ENCODE data around the gene PIEZO2. TPM values are rescaled to one million over a fixed set of nuclear protein-coding genes. Genes with fewer than 3 reads are reported as not detected.

PIEZO2 gene
- polyA plus RNA-seq, 6 donors from 2014 or later = 0.21 TPM; not detected in 5

DNA sequence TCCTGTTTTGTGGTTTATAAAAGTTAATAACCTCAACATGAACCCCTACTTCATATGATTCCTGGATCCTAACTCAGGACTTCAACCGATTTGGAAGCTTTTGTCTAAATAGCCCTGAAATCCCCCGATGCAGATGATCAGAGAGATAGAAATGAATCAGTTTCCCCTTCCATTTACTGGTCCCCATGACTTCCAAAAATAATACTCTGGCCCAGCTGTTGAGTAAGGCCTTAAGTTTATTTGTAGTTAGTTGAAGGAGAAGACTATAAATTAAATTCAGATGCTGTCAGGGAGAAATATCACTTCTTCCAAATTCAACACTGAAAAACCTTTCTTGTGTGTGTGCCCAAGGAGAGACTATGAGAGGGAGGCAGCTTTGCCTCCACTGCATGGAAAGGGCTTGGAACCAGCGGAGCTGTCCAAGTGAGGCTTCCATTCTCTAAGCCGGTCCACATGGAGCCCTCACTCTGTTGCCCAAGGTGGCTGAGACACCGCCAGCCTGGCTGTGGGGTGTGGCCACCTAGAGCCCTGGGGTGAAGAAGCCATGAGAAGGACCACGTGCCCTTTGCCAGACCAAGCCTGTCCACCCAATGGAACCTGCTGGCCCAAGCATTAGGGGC lies 53.6 kb downstream of the PIEZO2 start:
- Mint-ChIP-seq H3K36me3 (no peaks in the 10 kb centered on the region), H3K4me1 (no peaks in the 10 kb centered on the region), H3K9me3 (no peaks in the 10 kb centered on the region), H3K27me3 (peaks cover 0 to 4% (median 0%) of the 10 kb centered on the region in 3 donors), H3K27ac (no peak overlapping the region), H3K4me3 (no peak overlapping the region)
- no peak for DNase-seq
- ATAC-seq (ENCODE audit: low read depth in 2 of 2) = no peak

DNA sequence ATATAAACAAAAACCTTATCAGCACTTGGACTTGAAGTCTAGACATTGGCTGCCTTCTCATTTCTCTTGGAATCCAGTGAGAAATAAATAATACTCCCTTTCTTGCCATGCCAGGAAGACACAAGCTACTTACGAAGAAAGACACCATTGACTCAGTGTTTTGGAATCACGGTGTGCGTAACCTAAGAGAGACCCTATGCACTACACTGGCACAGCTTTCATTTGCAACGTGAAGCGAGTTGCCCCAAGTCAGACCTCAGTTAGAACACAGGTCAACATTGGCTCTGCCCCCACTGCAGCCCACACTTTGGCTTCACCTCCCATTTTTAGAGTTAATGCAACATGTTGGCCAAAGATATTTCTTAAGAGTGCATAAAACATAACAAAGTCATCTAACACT lies 54.2 kb downstream of the PIEZO2 start:
- no peak for ATAC-seq (ENCODE audit: low read depth in 2 of 2)
- H3K4me3 Mint-ChIP-seq = no peak overlapping the region

DNA sequence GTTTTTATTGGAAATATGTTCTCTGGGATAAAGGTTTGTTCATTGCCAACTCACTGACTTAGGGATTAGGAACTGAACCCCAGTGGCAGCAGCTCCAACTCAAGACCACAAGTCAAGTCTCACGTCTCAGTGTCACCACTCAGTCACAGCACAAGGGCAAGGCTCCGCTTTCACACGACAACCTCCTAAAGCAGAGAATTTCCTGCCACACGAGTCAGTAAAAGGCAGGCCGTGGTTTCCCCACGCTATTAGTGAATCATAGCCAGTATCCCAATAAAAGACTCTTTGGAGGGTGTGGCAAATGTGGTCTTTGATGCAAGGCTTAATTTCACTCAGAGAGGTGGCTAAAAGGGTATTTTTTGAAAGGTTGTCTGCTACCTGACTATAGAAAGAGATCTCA lies 57.6 kb downstream of the PIEZO2 start:
- ATAC-seq (ENCODE audit: low read depth in 2 of 2) (no peak), DNase-seq (no peak)
- Mint-ChIP-seq H3K9me3 (no peaks in the 10 kb centered on the region), H3K27ac (no peak overlapping the region), H3K4me3 (no peak overlapping the region), H3K36me3 (no peaks in the 10 kb centered on the region), H3K27me3 (peaks cover 4 to 9% (median 4%) of the 10 kb centered on the region in 3 donors), H3K4me1 (peaks cover 0 to 4% (median 4%) of the 10 kb centered on the region in 3 donors)

More for the DNA sequence above, 54.2 kb downstream of the PIEZO2 start:
- no peaks in the 10 kb centered on the region for H3K4me1 Mint-ChIP-seq
- H3K9me3 Mint-ChIP-seq = no peaks in the 10 kb centered on the region
- DNase-seq = no peak
- H3K36me3 Mint-ChIP-seq = no peaks in the 10 kb centered on the region
- peaks cover 0 to 4% (median 0%) of the 10 kb centered on the region in 3 donors for H3K27me3 Mint-ChIP-seq
- H3K27ac Mint-ChIP-seq = no peak overlapping the region

DNA sequence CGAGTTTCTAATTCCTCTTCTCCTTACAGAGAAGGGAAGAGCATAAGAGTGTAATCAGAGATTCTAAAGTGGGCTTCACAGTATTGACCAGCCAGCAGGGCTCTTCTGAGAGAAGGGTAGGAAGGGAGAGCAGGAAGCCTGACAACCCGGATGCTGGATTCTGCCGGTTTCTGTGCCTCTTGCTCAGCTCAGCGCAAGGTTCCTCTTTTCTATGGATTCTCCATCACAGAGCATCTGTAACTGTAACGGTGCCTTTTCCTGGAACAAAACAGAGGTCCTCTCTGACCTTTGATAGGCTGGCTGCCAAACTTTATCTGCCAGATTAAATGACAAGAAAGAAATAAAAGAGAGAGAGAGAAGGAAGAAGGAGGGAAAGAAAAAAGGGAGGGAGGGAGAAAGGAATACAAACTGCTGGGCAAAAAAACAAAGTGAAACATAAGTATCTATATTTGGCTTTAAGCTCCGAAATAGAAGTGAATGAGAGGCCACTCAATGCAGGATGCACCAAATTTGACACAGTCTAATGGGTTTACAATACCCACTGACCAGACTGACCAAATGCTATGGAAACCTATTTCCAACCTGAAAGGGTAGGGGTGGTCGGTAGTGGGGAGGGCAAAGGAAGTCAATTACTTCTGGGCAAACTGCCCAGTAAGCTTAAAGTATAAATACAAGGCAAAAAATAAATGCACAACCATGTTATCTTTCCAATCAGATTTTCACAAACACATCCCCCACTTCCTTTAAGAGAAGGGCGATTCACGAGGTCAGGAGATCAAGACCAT lies 59.2 kb downstream of the PIEZO2 start:
- H3K27ac Mint-ChIP-seq = peak overlapping the region in 1 of 6 donors; percentile 48
- H3K9me3 Mint-ChIP-seq = no peaks in the 10 kb centered on the region
- no peaks in the 10 kb centered on the region for H3K36me3 Mint-ChIP-seq
- ATAC-seq (ENCODE audit: low read depth in 2 of 2) (no peak), DNase-seq (no peak)
- H3K27me3 Mint-ChIP-seq = peaks cover 4 to 14% (median 4%) of the 10 kb centered on the region in 3 donors
- H3K4me3 Mint-ChIP-seq = no peak overlapping the region
- peaks cover 0 to 4% (median 4%) of the 10 kb centered on the region in 3 donors for H3K4me1 Mint-ChIP-seq

DNA sequence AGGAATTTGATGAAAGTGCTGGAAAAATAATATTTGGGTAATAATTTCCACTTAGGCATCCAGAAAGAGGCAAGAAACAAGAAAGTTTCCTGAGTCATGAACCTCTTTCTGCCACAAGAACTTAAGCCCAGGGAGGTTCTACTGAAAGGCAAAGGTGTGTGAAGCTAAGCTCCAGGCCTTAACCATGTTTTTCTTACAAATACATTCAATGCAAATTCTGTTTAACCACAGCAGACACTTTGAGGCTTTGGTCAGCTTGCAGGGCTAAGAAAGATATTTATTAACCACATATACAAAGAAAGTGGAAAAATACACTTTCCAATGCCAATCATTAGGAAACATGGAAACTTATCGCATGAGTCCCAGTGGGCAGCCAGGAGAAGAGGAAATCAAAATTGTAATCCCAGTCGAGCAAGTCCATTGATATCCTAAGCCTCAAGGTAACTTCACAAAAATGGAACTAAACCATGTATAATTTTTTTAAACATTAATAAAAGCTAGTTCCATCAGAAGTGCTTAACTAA lies 68.3 kb downstream of the PIEZO2 start:
- Mint-ChIP-seq H3K36me3 (no peaks in the 10 kb centered on the region), H3K27me3 (peaks cover 4 to 19% (median 4%) of the 10 kb centered on the region in 3 donors)

DNA sequence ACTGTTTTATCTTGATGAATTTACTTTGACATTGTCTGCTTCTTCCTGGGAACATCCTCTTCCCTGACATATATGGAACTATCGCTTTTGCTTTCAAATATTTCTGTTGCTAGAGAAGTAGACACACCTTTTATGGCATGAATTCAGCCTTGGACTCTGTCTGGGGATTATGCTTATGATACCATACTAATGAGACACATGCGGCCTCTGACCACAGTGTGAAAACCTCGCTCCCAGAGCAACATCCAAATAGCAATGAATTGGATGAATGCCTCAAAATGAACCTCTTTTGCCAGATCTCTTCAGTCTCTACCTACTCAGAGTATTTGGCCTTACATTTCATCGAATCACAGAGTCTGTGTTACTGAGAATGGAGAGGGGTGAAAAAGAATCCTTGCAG lies 70.9 kb downstream of the PIEZO2 start:
- no peak for ATAC-seq (ENCODE audit: low read depth in 2 of 2)
- no peak overlapping the region for H3K27ac Mint-ChIP-seq
- no peak for DNase-seq
- H3K36me3 Mint-ChIP-seq = no peaks in the 10 kb centered on the region
- H3K9me3 Mint-ChIP-seq = no peaks in the 10 kb centered on the region
- H3K4me3 Mint-ChIP-seq = no peak overlapping the region
- H3K4me1 Mint-ChIP-seq = no peaks in the 10 kb centered on the region
- peaks cover 4 to 10% (median 4%) of the 10 kb centered on the region in 3 donors for H3K27me3 Mint-ChIP-seq

More for the DNA sequence above, 68.3 kb downstream of the PIEZO2 start:
- Mint-ChIP-seq H3K4me1 (no peaks in the 10 kb centered on the region), H3K9me3 (no peaks in the 10 kb centered on the region), H3K27ac (no peak overlapping the region), H3K4me3 (no peak overlapping the region)
- DNase-seq (no peak), ATAC-seq (ENCODE audit: low read depth in 2 of 2) (no peak)

DNA sequence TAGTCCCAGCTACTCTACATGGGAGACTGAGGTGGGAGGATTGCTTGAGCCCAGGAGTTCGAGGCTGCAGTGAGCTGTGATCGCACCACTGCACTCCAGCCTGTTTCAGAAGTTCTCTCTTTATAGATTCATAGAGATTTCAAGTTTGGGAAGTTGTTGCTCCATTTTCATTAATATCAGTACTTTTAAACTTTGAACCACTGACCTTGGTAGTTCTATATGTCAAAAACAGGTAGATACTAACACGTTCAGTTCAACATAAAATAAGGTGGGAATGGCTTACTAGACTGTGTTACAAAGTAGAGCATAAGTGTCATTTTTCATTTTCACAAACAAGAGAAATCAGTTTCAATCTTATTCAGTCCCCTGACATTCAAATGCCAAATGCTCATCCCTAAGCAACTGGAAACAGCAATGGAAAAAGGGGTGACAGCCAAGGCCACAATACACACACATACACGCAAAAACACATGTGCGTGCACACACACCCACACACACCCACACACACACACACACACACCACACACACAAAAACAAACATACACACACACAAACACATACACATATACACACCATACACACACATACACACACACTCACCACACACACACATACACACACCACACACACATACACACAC lies 71.7 kb downstream of the PIEZO2 start:
- no peak overlapping the region for H3K4me3 Mint-ChIP-seq
- H3K9me3 Mint-ChIP-seq = no peaks in the 10 kb centered on the region
- ATAC-seq (ENCODE audit: low read depth in 2 of 2) (no peak), DNase-seq (no peak)
- no peaks in the 10 kb centered on the region for H3K36me3 Mint-ChIP-seq
- peak overlapping the region in 1 of 6 donors; percentile 80 for H3K27ac Mint-ChIP-seq
- H3K27me3 Mint-ChIP-seq = peaks cover 0 to 10% (median 4%) of the 10 kb centered on the region in 3 donors
- H3K4me1 Mint-ChIP-seq = no peaks in the 10 kb centered on the region

DNA sequence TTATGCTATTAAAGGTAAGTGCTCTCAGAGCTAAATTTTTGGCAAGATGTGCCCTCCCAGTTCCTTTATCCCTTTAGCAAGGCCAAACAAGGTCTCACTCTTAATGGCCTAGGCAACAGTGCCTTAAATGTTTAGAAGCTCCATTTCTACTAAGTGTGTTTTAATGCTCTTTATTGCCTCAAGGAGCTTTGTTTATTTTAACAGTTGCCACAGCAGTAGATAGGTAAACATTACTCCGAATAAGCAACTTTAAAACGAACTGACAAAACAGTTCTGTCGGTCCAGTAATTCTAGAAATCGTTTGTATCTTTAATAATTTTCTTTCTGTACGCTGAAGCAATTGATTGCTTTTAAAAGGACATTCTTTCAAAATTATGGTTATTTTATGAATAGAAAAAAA lies 74.5 kb downstream of the PIEZO2 start:
- no peaks in the 10 kb centered on the region for H3K9me3 Mint-ChIP-seq
- DNase-seq (no peak), ATAC-seq (ENCODE audit: low read depth in 2 of 2) (no peak)
- no peaks in the 10 kb centered on the region for H3K4me1 Mint-ChIP-seq
- no peak overlapping the region for H3K4me3 Mint-ChIP-seq
- H3K36me3 Mint-ChIP-seq = no peaks in the 10 kb centered on the region
- H3K27ac Mint-ChIP-seq = no peak overlapping the region
- H3K27me3 Mint-ChIP-seq = peaks cover 0 to 9% (median 4%) of the 10 kb centered on the region in 3 donors

DNA sequence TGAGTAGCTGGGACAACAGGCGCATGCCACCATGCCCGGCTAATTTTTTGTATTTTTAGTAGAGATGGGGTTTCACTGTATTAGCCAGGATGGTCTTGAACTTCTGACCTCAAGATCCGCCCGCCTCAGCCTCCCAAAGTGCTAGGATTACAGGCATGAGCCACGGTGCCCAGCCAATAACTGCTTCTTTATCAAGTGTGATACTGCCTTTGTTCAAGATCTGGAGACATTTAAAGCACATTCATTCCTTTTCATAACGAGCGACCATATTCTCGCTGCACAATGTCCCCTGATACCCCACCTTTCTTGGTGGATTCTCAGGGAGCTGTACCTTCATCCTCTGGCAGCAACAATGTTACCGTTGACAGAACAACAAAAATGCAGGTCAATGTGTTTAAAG lies 75.4 kb downstream of the PIEZO2 start:
- no peak overlapping the region for H3K4me3 Mint-ChIP-seq

DNA sequence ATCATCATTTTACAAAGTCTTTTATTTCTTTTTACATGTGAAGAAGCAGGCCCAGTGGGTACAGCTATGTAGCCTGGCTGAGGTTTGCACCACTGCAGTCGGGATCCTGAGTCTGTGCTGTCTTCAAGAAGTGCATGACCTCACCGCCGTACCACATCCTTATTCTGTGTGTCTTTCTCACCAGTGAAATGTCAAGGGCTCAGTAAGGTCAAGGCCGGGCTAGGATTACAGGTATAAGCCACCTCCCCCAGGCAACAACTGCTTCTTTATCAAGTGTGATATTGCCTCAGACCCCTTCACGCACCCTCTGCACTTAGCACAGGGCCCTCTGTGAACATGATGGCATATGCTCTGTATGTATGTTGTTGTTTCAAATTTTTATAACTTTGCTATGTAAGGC lies 76.7 kb downstream of the PIEZO2 start:
- ATAC-seq (ENCODE audit: low read depth in 2 of 2) = no peak
- Mint-ChIP-seq H3K36me3 (no peaks in the 10 kb centered on the region), H3K9me3 (peaks cover 0 to 4% (median 0%) of the 10 kb centered on the region in 7 donors), H3K4me1 (no peaks in the 10 kb centered on the region), H3K27ac (no peak overlapping the region), H3K4me3 (no peak overlapping the region), H3K27me3 (no peaks in the 10 kb centered on the region)
- DNase-seq = no peak

More for the DNA sequence above, 75.4 kb downstream of the PIEZO2 start:
- H3K27me3 Mint-ChIP-seq = no peaks in the 10 kb centered on the region
- ATAC-seq (ENCODE audit: low read depth in 2 of 2) (no peak), DNase-seq (no peak)
- H3K27ac Mint-ChIP-seq = no peak overlapping the region
- no peaks in the 10 kb centered on the region for H3K36me3 Mint-ChIP-seq
- H3K4me1 Mint-ChIP-seq = no peaks in the 10 kb centered on the region
- no peaks in the 10 kb centered on the region for H3K9me3 Mint-ChIP-seq

DNA sequence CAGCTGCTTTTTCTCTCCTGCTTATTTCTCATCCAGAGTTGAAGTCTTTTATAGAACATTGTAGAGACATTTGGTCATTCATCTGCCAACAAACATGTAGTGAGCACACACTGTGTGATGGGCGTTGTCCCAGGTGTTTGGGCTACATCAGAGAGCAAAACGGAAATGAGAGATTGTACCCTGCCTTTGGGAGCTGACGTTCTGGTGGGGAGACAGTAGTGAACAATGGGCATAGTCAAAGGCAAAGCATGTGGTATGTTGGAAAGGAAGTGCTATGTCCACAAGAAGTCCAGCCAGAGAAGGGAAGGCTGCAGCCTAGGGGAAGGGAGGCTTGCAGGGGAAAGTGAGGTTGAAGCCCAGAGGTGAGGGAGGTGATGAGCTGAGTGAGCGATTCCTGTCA lies 78.1 kb downstream of the PIEZO2 start:
- Mint-ChIP-seq H3K9me3 (peaks cover 0 to 11% (median 5%) of the 10 kb centered on the region in 7 donors), H3K4me1 (no peaks in the 10 kb centered on the region), H3K27ac (no peak overlapping the region), H3K27me3 (no peaks in the 10 kb centered on the region), H3K4me3 (no peak overlapping the region), H3K36me3 (no peaks in the 10 kb centered on the region)
- no peak for DNase-seq
- ATAC-seq (ENCODE audit: low read depth in 2 of 2) = no peak

DNA sequence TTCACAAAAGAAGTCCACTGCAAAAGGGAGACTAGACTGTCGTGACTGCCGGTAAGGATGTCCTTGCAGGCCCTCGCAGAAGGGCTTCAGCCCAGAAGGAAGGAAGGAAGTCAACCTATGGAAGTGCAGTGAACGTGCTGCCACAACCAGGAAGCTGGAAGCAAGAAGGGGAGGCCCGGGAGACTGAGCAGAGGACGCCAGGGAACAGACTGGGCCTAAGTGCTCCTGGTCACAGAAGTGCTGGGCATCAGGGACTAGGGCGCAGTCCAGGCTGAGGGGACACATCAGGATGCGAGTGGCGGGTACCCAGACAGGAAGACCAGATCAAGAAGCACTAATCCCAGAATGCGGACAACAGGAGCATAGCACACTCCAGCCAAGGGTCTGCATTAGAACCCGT lies 78.8 kb downstream of the PIEZO2 start:
- H3K27me3 Mint-ChIP-seq = no peaks in the 10 kb centered on the region
- no peaks in the 10 kb centered on the region for H3K36me3 Mint-ChIP-seq
- H3K4me3 Mint-ChIP-seq = no peak overlapping the region
- peaks cover 0 to 11% (median 5%) of the 10 kb centered on the region in 7 donors for H3K9me3 Mint-ChIP-seq
- H3K27ac Mint-ChIP-seq = peak overlapping the region in 1 of 6 donors; percentile 58
- no peaks in the 10 kb centered on the region for H3K4me1 Mint-ChIP-seq
- DNase-seq (no peak), ATAC-seq (ENCODE audit: low read depth in 2 of 2) (no peak)

DNA sequence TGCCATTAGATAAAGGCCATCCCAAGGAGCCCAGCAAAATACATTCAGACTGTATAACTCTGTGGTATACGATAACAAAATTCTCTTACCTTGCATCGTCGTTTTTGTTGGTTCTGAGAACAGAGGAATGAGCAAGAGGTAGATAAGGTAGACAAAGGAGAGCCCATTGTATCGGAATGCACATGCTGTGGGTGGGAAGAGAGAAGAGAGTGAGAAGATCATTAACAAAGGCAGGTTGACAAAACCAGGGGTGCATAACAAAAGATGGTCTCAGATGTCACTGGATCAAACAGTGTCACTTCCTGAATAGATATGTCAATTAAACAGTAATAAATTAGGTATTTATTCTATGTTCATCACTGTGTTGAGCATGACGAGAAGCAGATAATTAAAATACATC lies 83.3 kb downstream of the PIEZO2 start:
- Mint-ChIP-seq H3K4me3 (no peak overlapping the region), H3K27ac (no peak overlapping the region), H3K9me3 (peaks cover 0 to 11% (median 5%) of the 10 kb centered on the region in 7 donors), H3K36me3 (no peaks in the 10 kb centered on the region), H3K4me1 (no peaks in the 10 kb centered on the region), H3K27me3 (peaks cover 0 to 4% (median 0%) of the 10 kb centered on the region in 3 donors)
- DNase-seq (no peak), ATAC-seq (ENCODE audit: low read depth in 2 of 2) (no peak)
